ENCODE data around the gene CAPN11. TPM values are rescaled to one million over a fixed set of nuclear protein-coding genes. Genes with fewer than 3 reads are reported as not detected.

The CAPN11 gene
- total RNA-seq, 6 experiments from 2014 or later: 0.22 to 0.31 TPM; not detected in 4

- intact Hi-C loops (cut with DNase I): no loop called here
- no peak overlapping the region for H3K4me3 ChIP-seq
- no peaks in the 10 kb centered on the region for H3K36me3 ChIP-seq
- ATAC-seq (peak in 3 of 4 donors; percentile 13 to 32 (median 26)), DNase-seq (no peak)
- TF ChIP-seq POLR2A (IDR thresholded peaks at IDR 0.05) (no peak), CTCF (IDR thresholded peaks at IDR 0.05) (no peak)
- no peaks in the 10 kb centered on the region for H3K4me1 ChIP-seq
- 38% methylated on average over 6 of the region's 9 CpGs for WGBS (ENCODE audit: insufficient coverage, low coverage, low lambda C conversion rate, missing lambda C conversion rate)
- H3K9me3 ChIP-seq: no peaks in the 10 kb centered on the region
- peak overlapping the region in 1 of 3 donors; percentile 10 for H3K27ac ChIP-seq
- no peaks in the 10 kb centered on the region for H3K27me3 ChIP-seq
Measured at GRCh38 chr6:44185953-44186634, 27.5 kb downstream of the CAPN11 start.

GRCh38 chr6:44186635-44187025, 28.0 kb downstream of the CAPN11 start:
- intact Hi-C loops (cut with DNase I): no loop called here
- no peak for TF ChIP-seq POLR2A (IDR thresholded peaks at IDR 0.05)
- no peak for TF ChIP-seq CTCF (IDR thresholded peaks at IDR 0.05)
- H3K27ac ChIP-seq: no peak overlapping the region

DNA sequence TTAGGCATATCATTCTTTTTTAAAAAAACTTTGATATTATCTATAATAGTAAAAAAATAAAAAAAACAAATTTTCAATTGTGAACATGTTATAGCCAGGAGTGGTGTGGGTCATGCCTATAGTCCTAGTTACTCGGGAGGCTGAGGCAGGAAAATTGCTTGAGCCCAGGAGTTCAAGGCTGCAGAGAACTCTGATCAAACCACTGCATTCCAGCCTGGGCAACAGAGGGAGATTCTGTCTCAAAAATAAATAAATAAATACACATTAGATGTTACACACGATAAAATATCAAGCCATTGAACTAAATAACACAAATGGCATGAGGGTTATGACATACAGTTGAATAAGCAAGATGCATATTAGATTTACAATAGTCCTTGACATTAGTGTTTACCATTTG, 30.2 kb downstream of the CAPN11 start:
- 71% methylated on average over 2 of the region's 2 CpGs for WGBS (ENCODE audit: insufficient coverage, low coverage, low lambda C conversion rate, missing lambda C conversion rate)
- Histone ChIP-seq H3K27me3 (no peaks in the 10 kb centered on the region), H3K4me1 (no peaks in the 10 kb centered on the region), H3K4me3 (no peak overlapping the region), H3K9me3 (no peaks in the 10 kb centered on the region), H3K27ac (no peak overlapping the region), H3K36me3 (no peaks in the 10 kb centered on the region)
- DNase-seq (no peak), ATAC-seq (no peak)
- intact Hi-C loops (cut with DNase I): no loop called here
- TF ChIP-seq CTCF (IDR thresholded peaks at IDR 0.05) (no peak), POLR2A (IDR thresholded peaks at IDR 0.05) (no peak)

More at GRCh38 chr6:44186635-44187025, 28.0 kb downstream of the CAPN11 start:
- DNase-seq (no peak), ATAC-seq (peak in 3 of 4 donors; percentile 32 to 48 (median 38))
- Histone ChIP-seq H3K4me1 (no peaks in the 10 kb centered on the region), H3K27me3 (no peaks in the 10 kb centered on the region), H3K36me3 (no peaks in the 10 kb centered on the region), H3K9me3 (no peaks in the 10 kb centered on the region), H3K4me3 (no peak overlapping the region)
- WGBS (ENCODE audit: insufficient coverage, low coverage, low lambda C conversion rate, missing lambda C conversion rate): 73% methylated on average over 6 of the region's 7 CpGs

GRCh38 chr6:44189257-44189656, 30.6 kb downstream of the CAPN11 start:
- intact Hi-C loops (cut with DNase I): no loop called here
- H3K27me3 ChIP-seq: no peaks in the 10 kb centered on the region
- no peaks in the 10 kb centered on the region for H3K36me3 ChIP-seq
- no peak for TF ChIP-seq POLR2A (IDR thresholded peaks at IDR 0.05)
- H3K27ac ChIP-seq: no peak overlapping the region
- no peaks in the 10 kb centered on the region for H3K9me3 ChIP-seq
- H3K4me1 ChIP-seq: no peaks in the 10 kb centered on the region
- 89% methylated on average over 2 of the region's 2 CpGs for WGBS (ENCODE audit: insufficient coverage, low coverage, low lambda C conversion rate, missing lambda C conversion rate)
- no peak for ATAC-seq
- H3K4me3 ChIP-seq: no peak overlapping the region
- DNase-seq: no peak

DNA sequence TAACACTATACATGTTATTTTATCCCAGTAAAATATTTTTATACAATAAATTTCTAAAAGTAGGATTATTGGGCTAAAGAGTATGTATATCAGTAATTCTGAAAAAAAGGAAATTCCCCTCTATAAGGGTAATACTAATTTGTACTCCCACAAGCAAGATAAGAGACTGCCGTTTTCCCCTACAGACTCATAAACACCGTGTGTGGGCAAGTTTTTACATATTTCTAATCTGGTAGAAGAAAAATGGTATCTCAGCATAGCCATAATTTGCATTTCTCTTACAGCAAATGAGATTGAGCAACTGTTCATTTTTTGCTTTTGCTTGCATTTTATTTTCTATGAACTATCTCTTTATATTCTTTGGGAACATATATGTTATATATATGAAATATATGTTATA, 32.1 kb downstream of the CAPN11 start:
- WGBS (ENCODE audit: insufficient coverage, low coverage, low lambda C conversion rate, missing lambda C conversion rate): 33% methylated on average over 2 of the region's 2 CpGs
- DNase-seq: no peak
- H3K27ac ChIP-seq: no peak overlapping the region
- H3K27me3 ChIP-seq: no peaks in the 10 kb centered on the region
- no peak for TF ChIP-seq CTCF (IDR thresholded peaks at IDR 0.05)
- no peak for TF ChIP-seq POLR2A (IDR thresholded peaks at IDR 0.05)
- H3K4me3 ChIP-seq: no peak overlapping the region
- H3K4me1 ChIP-seq: no peaks in the 10 kb centered on the region
- no peaks in the 10 kb centered on the region for H3K36me3 ChIP-seq
- intact Hi-C loops (cut with DNase I): no loop called here
- H3K9me3 ChIP-seq: no peaks in the 10 kb centered on the region
- no peak for ATAC-seq
